ENCODE data around the gene ARHGEF33. TPM values are rescaled to one million over a fixed set of nuclear protein-coding genes. Genes with fewer than 3 reads are reported as not detected.
A peak's percentile ranks its signal among the peaks of the same experiment; 100 is the strongest.

The ARHGEF33 gene
- total RNA-seq, 1 donor: 0.43 TPM

GRCh38 chr2:38871432-38871831 is 18.2 kb upstream of the ARHGEF33 start:
- H3K4me3 ChIP-seq (ENCODE audit: low read depth, low read length): no peak overlapping the region
- TF ChIP-seq, protein P1, sequence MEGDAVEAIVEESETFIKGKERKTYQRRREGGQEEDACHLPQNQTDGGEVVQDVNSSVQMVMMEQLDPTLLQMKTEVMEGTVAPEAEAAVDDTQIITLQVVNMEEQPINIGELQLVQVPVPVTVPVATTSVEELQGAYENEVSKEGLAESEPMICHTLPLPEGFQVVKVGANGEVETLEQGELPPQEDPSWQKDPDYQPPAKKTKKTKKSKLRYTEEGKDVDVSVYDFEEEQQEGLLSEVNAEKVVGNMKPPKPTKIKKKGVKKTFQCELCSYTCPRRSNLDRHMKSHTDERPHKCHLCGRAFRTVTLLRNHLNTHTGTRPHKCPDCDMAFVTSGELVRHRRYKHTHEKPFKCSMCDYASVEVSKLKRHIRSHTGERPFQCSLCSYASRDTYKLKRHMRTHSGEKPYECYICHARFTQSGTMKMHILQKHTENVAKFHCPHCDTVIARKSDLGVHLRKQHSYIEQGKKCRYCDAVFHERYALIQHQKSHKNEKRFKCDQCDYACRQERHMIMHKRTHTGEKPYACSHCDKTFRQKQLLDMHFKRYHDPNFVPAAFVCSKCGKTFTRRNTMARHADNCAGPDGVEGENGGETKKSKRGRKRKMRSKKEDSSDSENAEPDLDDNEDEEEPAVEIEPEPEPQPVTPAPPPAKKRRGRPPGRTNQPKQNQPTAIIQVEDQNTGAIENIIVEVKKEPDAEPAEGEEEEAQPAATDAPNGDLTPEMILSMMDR (IDR thresholded peaks at IDR 0.05; ENCODE audit: insufficient read depth, low read depth, low read length): no peak
- no peak for DNase-seq (ENCODE audit: low read depth)

DNA sequence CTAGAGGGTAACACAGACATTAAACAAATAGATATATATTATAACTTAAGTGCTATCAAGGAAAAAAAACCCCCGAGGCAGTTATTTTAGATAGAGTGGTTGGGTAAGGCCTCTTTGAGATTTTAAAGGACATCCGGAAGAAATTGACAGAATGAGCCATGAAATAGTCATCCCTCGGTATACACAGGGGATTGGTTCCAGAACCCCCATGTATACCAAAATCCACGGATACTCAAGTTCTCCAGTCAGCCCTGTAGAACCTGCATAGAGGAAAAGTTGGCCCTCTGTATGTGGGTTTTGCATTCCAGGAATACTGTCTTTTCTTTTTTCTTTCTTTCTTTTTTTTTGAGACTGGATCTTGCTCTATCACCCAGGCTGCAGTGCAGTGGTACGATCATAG is 15.9 kb upstream of the ARHGEF33 start:
- DNase-seq (ENCODE audit: low read depth): no peak

DNA sequence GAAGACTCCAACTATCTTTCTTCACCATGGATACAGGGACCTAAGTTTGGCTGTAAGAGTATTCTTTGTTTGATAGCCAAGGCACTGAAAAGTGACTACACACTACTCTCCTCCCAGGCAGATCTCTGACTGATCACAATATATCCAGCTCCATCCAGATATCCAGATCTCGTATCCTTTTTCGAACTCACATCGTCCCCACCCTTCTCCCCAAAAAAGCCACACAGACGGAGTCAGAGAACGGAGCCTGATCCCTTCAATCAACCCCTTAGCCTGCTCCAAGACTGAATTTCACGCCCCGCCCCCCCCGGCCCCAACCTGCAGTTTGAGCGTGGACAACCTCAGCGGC is 14.5 kb upstream of the ARHGEF33 start:
- TF ChIP-seq, protein P1 (IDR thresholded peaks at IDR 0.05; ENCODE audit: insufficient read depth, low read depth, low read length): no peak
- DNase-seq (ENCODE audit: low read depth): no peak

More for the DNA sequence above, 15.9 kb upstream of the ARHGEF33 start:
- no peak overlapping the region for H3K4me3 ChIP-seq (ENCODE audit: low read depth, low read length)
- TF ChIP-seq, protein P1 (IDR thresholded peaks at IDR 0.05; ENCODE audit: insufficient read depth, low read depth, low read length): no peak

DNA sequence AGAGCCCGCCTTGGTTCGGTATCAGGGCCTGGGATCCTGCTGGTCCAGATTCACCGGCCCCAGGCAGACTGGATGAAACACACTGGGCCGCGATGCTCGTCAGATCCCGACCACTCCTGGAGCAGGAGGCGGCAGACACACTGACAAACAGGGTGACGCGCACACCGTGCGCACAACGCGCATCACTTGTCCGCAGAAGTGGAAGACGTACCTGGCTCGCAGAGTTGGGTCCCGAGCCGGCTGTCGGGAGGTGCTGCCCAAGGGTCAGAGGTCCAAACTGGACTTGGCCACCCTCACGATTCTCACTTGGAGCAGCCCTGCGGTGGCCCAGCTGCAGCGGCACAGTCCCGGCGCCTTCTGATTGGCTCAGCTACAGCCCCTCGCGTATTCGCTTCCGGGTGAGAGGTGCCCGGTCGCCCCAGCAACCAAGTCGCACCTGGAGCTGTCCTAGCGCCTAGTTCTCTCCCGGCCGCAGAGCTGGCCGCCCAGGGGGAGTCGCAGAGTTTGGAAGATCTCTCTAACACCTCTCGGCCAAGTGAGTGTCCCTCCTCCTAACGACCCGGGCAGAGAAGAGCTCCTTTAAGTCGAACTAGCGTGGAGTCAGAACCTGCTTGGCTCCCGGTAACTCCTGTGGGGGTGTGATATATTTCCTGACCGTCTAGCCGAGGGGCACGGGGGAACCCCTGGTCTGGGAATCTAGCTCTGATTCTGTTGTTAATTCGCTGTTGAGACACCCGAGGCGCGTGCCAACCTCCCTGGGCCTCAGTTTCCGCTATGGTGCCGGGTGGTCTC is 13.9 kb upstream of the ARHGEF33 start, which contains the start of the genes DHX57 and MORN2:
TSS of gene DHX57 (minus strand) at position 359 of the 792 bp plus-strand sequence. CDS start 7,529 bp downstream, outside the sequence.
TSS of gene MORN2 (plus strand) at position 401 of the 792 bp plus-strand sequence.
- TF ChIP-seq, protein P1 (IDR thresholded peaks at IDR 0.05; ENCODE audit: insufficient read depth, low read depth, low read length): no peak
- peak; percentile 81 for DNase-seq (ENCODE audit: low read depth)
- peak within 1 kb of the TSS; percentile 71 for H3K4me3 ChIP-seq (ENCODE audit: low read depth, low read length)

More for the DNA sequence above, 14.5 kb upstream of the ARHGEF33 start:
- H3K4me3 ChIP-seq (ENCODE audit: low read depth, low read length): peak overlapping the region; percentile 71

DNA sequence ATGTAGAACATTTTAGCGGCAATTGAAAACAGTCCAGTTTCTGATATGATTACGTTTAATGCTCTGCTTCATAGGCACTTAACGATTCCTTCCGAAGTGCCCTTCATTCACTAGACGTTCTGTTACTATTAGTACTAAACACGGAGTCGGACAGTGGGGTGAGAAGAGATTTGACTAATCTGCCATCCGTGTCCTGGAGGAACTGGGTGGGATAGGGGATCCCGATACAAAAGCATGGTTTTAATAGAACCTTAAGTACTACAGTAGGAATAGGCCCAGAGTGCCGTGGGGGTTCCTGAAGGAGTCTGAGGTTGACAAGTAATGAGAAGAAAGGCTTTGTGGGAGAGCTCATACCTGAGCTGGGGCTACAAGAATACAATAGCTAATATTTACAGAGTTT is 13.3 kb upstream of the ARHGEF33 start:
- peak; percentile 2 for DNase-seq (ENCODE audit: low read depth)

DNA sequence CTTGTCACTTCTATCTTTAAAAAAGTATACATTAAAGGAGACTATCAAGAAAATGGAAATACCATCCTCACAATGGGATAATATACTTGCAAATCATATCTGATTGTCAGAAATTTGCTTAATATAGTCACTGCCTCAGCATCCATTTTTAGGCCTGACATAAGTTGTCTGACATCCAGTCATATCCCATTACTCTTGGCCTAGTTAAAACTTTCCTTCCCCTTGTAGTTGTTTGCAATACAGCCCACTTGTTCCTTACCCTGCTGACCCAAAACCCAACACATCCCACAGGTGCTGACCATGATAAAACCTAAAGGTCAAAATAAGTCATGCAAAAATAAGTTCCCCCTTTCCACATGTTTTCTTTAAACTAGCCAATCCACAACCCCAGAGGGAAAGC is 3.6 kb upstream of the ARHGEF33 start:
- no peak overlapping the region for H3K4me3 ChIP-seq (ENCODE audit: low read depth, low read length)
- DNase-seq (ENCODE audit: low read depth): no peak
- TF ChIP-seq, protein P1 (IDR thresholded peaks at IDR 0.05; ENCODE audit: insufficient read depth, low read depth, low read length): no peak

More for the DNA sequence above, 13.3 kb upstream of the ARHGEF33 start:
- peak overlapping the region; percentile 71 for H3K4me3 ChIP-seq (ENCODE audit: low read depth, low read length)
- TF ChIP-seq, protein P1 (IDR thresholded peaks at IDR 0.05; ENCODE audit: insufficient read depth, low read depth, low read length): no peak

All from fibroblast of villous mesenchyme (primary cell).